LoVo (cell line): ENCODE results near the gene ACOX2.

Experiments used
- DNase-seq: peaks from one replicate; pipeline ENCODE4 v3.0.0-alpha.2; 2016; ENCODE audit warnings: low spot score

The ACOX2 gene

DNA sequence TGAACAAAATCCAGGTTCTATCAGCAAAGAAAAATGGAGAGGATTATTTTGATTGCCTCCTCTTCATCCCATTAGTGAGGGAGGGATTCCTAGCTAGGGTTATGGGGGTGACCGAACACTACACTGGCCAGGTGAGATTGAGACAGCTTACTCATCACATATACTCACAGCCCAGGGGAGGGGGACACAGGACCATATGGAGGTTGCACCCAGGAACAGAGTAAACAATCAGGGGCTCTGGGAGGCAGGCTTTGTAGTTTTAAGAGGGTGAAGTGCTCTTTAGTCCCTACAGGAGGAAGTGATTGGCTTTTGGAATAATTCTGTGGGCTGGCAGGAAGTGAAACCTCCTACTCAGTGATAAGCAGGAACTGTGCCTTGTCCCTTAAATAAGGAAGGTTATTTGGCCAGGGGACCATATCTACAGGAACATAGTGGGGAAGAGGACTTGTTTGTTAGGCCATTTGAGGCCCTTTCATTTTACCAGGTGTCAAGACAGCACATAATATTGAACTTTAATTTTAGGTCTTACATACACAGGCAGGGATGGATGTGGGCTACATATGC lies 62.6 kb downstream of the ACOX2 start:
- no peak for DNase-seq

DNA sequence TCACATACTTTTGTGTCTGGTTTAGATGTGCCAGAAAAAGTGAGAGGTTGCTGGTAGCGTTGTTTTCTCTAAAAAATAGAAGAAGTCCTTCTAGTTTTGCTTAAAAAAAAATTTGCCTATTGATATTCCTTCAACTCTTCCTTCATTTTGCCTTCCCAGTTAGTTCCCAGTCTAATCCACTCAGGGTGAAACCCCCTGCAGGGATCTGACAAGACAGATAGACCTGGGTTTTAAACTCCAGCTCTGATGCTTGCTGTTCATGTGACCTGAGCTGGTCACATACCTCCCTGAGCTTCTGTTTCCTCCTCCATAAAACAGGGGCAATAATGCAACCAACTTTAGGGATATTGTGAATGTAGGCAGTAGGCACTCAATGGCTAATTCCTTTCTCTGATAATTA lies 63.7 kb downstream of the ACOX2 start:
- DNase-seq, result no peak

DNA sequence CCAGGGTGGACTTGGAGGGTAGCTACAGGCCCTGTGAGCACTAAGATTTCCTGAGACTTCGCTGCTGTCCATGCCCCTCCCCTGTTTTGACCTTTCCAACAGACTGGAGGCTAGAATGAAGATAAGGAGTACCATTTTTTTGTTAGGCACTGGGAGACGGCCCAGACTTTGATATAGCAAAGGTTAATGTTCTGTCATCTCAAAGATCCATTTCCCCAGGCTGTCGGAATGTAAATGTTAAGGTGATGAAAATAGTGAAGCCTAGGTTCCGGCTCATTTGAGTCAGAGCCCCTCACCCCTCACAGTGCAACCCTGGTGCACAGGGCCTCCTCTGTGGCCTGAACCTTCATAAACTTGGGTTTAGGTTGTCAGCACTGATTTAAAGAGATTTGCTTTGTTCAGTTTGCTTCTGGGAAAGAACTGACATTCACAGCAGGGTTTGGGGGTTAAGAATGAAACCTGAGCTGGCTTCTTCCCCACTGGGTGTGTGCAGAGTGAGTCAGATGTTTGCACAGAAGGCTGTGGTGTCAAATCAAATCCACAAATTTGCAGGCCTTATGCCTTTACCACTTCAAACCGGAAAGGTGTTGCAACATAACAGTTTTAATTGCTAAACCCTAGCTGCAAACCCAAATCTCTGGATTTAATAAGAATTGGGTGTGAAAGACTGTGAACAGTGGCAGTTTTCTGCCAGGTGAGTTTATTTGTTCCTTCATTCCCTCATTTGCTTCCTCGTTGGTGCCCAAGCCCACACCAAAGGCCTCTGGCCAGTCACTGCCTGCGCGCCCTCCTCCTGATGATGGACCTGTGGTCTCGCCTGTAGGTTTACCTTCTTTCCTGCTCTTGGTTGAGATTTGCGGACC lies 65.7 kb downstream of the ACOX2 start:
- DNase-seq, result peak; percentile 90

DNA sequence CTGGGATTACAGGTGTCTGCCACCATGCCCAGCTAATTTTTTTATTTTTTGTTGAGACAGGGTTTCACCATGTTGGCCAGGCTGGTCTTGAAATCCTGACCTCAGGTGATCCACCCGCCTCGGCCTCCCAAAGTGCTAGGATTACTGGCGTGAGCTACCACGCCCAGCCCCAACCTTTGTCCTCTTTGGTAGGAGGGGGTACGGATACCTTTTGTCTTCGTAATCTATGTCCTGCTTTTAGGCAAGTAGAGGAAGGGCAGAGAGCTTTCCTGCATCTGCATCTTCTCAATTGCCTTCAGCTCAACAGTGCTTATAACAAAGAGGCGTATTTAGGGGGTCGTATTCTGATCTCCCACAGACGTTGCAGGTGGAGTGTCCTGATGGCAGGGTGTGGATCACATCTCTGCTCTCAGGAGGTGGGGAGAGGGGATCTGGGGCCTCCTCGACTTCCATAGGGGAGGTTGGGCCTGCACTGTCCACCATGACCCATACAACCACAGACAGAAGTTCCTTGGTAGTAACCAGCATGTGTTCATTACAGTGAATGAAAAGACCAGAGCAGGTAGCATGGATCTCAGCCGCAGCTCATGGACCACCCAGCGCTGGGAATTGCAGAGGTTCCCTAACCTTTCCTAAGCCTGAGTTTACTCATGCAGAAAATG lies 66.5 kb downstream of the ACOX2 start:
- no peak for DNase-seq

DNA sequence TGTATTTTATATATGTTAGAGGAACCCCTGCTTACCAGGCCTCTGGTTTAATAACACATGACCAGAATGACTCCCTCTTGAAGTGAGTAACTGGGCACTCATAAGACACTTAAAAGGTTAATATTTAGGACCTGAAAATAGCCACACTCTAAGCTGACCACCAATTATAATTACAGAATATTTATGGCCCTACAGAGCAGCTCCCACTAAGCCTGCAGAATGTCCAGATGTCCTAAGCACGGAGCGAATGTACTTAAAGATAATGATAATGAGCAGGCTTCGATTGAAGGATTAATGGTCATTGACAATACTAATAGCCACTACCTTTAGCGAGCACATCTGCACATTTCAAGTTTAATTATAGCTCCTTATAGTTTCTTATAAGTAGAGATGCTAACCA lies 67.9 kb downstream of the ACOX2 start:
- no peak for DNase-seq

DNA sequence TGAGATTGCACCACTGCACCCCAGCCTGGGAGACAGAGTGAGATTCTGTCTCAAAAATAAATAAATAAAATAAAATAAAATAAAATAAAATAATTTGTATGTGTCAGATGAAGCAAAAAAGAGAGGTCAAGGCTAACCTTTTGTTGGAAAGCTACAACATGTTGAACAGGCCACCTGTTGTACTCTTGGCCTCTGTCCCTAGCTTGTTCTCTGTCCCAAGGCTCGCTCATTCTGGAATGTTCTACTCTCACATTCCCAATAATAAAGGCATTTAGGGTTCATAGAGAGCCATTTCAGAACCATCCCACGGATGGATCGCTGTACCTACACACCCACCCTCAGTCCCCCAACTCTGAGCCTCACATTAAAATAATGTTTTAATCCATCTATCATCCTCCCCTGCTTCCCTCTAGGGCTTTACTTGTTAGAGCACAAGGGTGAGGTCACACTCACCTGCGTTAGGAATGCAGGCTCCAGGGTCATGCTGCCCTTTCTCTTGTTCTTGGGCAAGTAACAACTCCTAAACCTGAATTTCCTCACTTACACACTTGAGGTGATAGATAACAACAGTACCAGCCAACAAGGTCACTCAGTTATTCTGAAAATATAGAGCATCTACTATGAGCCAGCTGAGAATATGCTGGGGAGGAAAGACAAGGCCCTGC lies 70.0 kb downstream of the ACOX2 start:
- DNase-seq, result no peak

DNA sequence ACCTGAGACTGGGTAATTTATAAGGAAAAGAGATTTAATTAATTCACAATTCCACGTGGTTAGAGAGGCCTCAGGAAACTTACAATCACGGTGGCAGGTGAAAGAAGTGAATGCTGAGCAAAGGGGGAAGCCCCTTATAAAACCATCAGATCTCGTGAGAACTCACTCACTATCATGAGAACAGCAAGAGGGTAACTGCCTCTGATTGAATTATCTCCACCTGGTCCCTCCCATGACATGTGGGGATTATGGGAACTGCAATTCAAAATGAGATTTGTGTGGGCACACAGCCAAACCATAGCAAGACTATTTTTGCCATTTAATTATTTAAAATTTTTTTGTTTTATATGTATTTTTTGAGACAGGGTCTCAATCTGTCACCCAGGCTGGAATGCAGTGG lies 72.1 kb downstream of the ACOX2 start:
- DNase-seq, result no peak

DNA sequence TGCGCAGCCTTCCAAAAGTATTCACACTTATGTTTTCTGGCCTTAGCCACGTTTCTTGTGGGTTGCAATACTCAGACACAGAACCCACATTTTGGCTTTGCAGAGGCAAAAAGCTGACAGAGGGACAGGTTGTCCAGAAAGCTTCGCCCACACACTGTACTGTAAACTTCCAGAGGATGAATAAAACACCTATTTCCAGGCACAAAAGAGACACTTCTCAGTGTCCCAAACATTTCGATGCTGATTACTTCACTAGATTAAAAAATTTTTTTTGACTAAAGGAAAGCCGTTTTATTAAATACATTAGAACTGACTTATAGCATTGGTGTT lies 73.1 kb downstream of the ACOX2 start:
- DNase-seq, result no peak

DNA sequence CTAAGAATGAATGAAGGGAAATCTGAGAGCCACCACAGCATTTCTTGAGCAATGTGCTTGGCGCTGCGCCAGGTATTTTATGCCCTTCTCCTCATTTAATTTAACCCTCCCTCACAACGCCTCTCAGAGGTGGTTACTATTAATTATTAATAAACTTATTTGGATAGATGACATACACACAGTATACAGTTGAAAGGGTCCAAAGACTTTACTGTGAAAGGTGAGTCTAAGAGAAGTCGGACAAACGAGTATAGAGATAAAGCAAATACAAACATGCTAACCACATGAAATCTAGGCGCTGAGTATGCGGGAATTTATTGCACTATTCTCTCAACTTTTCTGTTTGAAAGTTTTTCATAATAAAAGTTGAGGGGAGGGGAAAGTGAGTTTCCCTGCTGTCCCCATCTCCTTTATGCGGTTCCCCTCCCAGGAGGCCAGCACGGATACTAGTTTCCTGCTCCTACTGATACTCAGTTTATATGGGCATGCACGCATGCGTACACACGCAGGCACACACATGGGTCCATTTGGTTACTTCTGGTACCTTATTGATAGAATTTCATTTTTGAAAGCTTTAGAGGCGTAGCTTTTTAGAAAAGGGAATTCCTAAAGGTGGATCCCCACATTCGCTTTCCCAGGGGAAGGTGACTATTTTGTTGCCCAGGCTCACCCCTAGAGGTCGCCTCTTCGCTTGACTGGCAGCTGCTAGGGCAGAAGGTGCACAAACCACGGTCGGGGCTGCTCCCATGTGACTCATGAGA lies 73.6 kb downstream of the ACOX2 start:
- DNase-seq, result peak; percentile 83

DNA sequence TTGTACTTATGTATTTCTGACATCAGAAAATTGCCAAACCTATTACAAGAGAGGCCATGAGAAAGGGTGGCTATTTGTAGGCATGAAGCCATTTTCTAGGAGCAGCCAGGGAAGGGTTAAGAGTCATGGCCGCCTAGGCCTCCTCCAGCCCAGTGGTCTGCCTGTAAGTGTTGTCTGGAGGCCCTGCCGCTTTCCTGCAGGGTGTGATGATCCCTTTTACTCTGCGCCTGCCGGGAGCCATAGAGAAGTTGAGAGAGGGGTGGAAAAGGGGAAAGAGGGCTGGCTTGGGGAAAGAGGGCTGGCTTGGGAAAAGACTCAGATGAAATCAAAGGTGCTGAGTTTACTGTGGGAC lies 74.2 kb downstream of the ACOX2 start:
- DNase-seq, result no peak

DNA sequence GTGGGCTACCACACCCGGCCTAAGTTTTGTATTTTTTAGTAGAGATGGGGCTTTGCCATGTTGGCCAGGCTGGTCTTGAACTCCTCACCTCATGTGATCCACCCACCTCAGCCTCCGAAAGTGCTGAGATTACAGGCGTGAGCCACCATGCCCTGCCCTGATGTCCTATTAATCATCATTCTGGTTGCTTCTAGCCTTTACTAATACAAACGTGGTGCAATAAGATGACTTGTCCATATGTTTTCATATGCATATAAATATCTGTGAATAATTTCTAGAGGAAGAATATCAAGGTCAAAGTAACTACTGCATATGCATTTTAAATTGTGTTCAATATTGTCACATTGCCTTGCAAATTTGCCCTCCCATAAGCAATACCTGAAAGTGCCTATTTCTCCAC lies 77.8 kb downstream of the ACOX2 start:
- DNase-seq, result no peak
